ENCODE measurements around the gene RNLS. TPM values are rescaled to one million over a fixed set of nuclear protein-coding genes. Genes with fewer than 3 reads are reported as not detected.

Gene RNLS
- total RNA-seq, 1 experiment from 2014 or later, result 8.7 TPM

- TF ChIP-seq TP53 (CRISPR knock-in tag; IDR thresholded peaks at IDR 0.05), result no peak
- TF ChIP-seq SOX15 (CRISPR knock-in tag; IDR thresholded peaks at IDR 0.05), result no peak
- no peak for TF ChIP-seq RELA (CRISPR knock-in tag; IDR thresholded peaks at IDR 0.05; ENCODE audit: borderline replicate concordance)
- TF ChIP-seq ZNF281 (CRISPR knock-in tag; IDR thresholded peaks at IDR 0.05), result peak; percentile 58; the same call in 1 of the 2 replicates
- TF ChIP-seq IRF1 (CRISPR knock-in tag; IDR thresholded peaks at IDR 0.05), result 0 out of 2 replicates have a peak, but pooled peaks have one; percentile 20
- no peak for TF ChIP-seq MXD4 (CRISPR knock-in tag; IDR thresholded peaks at IDR 0.05; ENCODE audit: borderline replicate concordance)
- 0 out of 2 replicates have a peak, but pooled peaks have one; percentile 51 for TF ChIP-seq ETV6 (CRISPR knock-in tag; IDR thresholded peaks at IDR 0.05)
- TF ChIP-seq NFATC4 (CRISPR knock-in tag; IDR thresholded peaks at IDR 0.05), result no peak
- peak; percentile 67; the same call in 1 of the 2 replicates for TF ChIP-seq ZNF138 (CRISPR knock-in tag; conservative IDR thresholded peaks at IDR 0.05)
- TF ChIP-seq, protein P1, sequence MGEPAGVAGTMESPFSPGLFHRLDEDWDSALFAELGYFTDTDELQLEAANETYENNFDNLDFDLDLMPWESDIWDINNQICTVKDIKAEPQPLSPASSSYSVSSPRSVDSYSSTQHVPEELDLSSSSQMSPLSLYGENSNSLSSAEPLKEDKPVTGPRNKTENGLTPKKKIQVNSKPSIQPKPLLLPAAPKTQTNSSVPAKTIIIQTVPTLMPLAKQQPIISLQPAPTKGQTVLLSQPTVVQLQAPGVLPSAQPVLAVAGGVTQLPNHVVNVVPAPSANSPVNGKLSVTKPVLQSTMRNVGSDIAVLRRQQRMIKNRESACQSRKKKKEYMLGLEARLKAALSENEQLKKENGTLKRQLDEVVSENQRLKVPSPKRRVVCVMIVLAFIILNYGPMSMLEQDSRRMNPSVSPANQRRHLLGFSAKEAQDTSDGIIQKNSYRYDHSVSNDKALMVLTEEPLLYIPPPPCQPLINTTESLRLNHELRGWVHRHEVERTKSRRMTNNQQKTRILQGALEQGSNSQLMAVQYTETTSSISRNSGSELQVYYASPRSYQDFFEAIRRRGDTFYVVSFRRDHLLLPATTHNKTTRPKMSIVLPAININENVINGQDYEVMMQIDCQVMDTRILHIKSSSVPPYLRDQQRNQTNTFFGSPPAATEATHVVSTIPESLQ (CRISPR knock-in tag; IDR thresholded peaks at IDR 0.05), result no peak
- TF ChIP-seq FOXP4 (CRISPR knock-in tag; IDR thresholded peaks at IDR 0.05), result no peak; the same call in 1 of the 2 replicates
- peak; percentile 85; the same call in 1 of the 2 replicates for TF ChIP-seq MYBL2 (CRISPR knock-in tag; IDR thresholded peaks at IDR 0.05)
- TF ChIP-seq KAT7 (CRISPR knock-in tag; IDR thresholded peaks at IDR 0.05; ENCODE audit: borderline replicate concordance), result 0 out of 2 replicates have a peak, but pooled peaks have one; percentile 60
- peak; percentile 94 for TF ChIP-seq USF2 (CRISPR knock-in tag; IDR thresholded peaks at IDR 0.05)
- TF ChIP-seq, protein P2, sequence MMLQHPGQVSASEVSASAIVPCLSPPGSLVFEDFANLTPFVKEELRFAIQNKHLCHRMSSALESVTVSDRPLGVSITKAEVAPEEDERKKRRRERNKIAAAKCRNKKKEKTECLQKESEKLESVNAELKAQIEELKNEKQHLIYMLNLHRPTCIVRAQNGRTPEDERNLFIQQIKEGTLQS (CRISPR knock-in tag; conservative IDR thresholded peaks at IDR 0.05), result no peak
- peak; percentile 80 for TF ChIP-seq FOXP1 (CRISPR knock-in tag; IDR thresholded peaks at IDR 0.05; ENCODE audit: borderline replicate concordance)
- TF ChIP-seq, protein P3, sequence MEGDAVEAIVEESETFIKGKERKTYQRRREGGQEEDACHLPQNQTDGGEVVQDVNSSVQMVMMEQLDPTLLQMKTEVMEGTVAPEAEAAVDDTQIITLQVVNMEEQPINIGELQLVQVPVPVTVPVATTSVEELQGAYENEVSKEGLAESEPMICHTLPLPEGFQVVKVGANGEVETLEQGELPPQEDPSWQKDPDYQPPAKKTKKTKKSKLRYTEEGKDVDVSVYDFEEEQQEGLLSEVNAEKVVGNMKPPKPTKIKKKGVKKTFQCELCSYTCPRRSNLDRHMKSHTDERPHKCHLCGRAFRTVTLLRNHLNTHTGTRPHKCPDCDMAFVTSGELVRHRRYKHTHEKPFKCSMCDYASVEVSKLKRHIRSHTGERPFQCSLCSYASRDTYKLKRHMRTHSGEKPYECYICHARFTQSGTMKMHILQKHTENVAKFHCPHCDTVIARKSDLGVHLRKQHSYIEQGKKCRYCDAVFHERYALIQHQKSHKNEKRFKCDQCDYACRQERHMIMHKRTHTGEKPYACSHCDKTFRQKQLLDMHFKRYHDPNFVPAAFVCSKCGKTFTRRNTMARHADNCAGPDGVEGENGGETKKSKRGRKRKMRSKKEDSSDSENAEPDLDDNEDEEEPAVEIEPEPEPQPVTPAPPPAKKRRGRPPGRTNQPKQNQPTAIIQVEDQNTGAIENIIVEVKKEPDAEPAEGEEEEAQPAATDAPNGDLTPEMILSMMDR (IDR thresholded peaks at IDR 0.05), result peak; percentile 79
- TF ChIP-seq ZNF232 (CRISPR knock-in tag; IDR thresholded peaks at IDR 0.05), result 0 out of 2 replicates have a peak, but pooled peaks have one; percentile 22
- peak; percentile 74 for TF ChIP-seq ZNF121 (CRISPR knock-in tag; IDR thresholded peaks at IDR 0.05)
Observed at GRCh38 chr10:88582806-88583583, at the start of gene RNLS (continued).

All from WTC11 (cell line).